B cell (primary cell): Measurements from ENCODE around the gene ACSF2. TPM values are rescaled to one million over a fixed set of nuclear protein-coding genes. Genes with fewer than 3 reads are reported as not detected.

Experiments used
- ATAC-seq: fragments of 200-7000 bp; cut with Tn5 transposase; one replicate; pipeline ENCODE4 v1.10.0; 2021; ENCODE audit warnings: low read depth, mild to moderate bottlenecking, moderate number of reproducible peaks, moderate library complexity
- CTCF ChIA-PET: fragments of 350-600 bp; sonication (Branson Sonifier 250); formaldehyde crosslinking; loops from one replicate; lab custom pipeline; 2021; ENCODE audit warnings: antibody characterized with exemption, inconsistent platforms; lab: Charles Lee
- POLR2A ChIA-PET: fragments of 350-600 bp; sonication (Branson Sonifier 250); formaldehyde crosslinking; loops from one replicate; lab custom pipeline; 2021; ENCODE audit warnings: antibody characterized with exemption; lab: Charles Lee
- DNase-seq: peaks from one replicate; pipeline ENCODE4 v3.0.0; 2013
- H2AFZ ChIP-seq: 2 replicates; pipeline ENCODE4 v1.6.1; 2012; ENCODE audit warnings: mild to moderate bottlenecking, low read depth, low read length; ENCODE audit not compliant: insufficient read depth, poor library complexity, severe bottlenecking
- H3K27ac ChIP-seq, 2 donors: 1 replicate in 1 of 2; 2 replicates in 1 of 2; pipeline ENCODE4 v1.5.1; 2012 to 2013; ENCODE audit warnings: low read length in 2 of 2, mild to moderate bottlenecking in 2 of 2, moderate library complexity in 1 of 2
- H3K27me3 ChIP-seq, 4 experiments: fragments of 200-600 bp in 1 of 4; sonication (generic) in 1 of 4; replicated peaks in 1 of 4; 1 replicate in 2 of 4; 2 replicates in 2 of 4; pipeline versions ENCODE4 v1.6.1 to v1.7.0; 2013 to 2016; ENCODE audit warnings: low read length in 3 of 4, mild to moderate bottlenecking in 2 of 4, mixed read lengths in 1 of 4, moderate library complexity in 1 of 4; ENCODE audit not compliant: insufficient read depth in 4 of 4, control insufficient read depth in 3 of 4; ENCODE audit errors: control extremely low read depth in 1 of 4
- H3K36me3 ChIP-seq, 2 experiments: replicated peaks in 1 of 2; 1 replicate in 1 of 2; 2 replicates in 1 of 2; pipeline versions ENCODE4 v1.6.1 to v1.7.1; 2013; ENCODE audit warnings: low read length in 1 of 2; ENCODE audit not compliant: insufficient read depth in 2 of 2, control insufficient read depth in 1 of 2; ENCODE audit errors: control extremely low read depth in 1 of 2, extremely low read depth in 1 of 2
- H3K4me1 ChIP-seq, 2 donors: fragments of 200-600 bp in 1 of 2; sonication (generic) in 1 of 2; 1 replicate in 1 of 2; 2 replicates in 1 of 2; pipeline versions ENCODE4 v1.5.1 to v1.6.1; 2013 to 2017; ENCODE audit warnings: low read length in 2 of 2; ENCODE audit not compliant: control insufficient read depth in 2 of 2, insufficient read depth in 2 of 2
- H3K4me2 ChIP-seq: replicated peaks from 2 replicates; pipeline ENCODE3; 2012; ENCODE audit warnings: mild to moderate bottlenecking, low read depth, low read length; ENCODE audit not compliant: poor library complexity, severe bottlenecking
- H3K4me3 ChIP-seq, 5 experiments: fragments of 200-600 bp in 1 of 5; sonication (generic) in 1 of 5; 1 replicate in 3 of 5; 2 replicates in 2 of 5; pipeline versions ENCODE4 v1.5.1 to v1.7.0; 2011 to 2016; ENCODE audit warnings: low read length in 4 of 5, mild to moderate bottlenecking in 4 of 5, low read depth in 2 of 5, control low read depth in 1 of 5, moderate library complexity in 1 of 5; ENCODE audit not compliant: insufficient read depth in 1 of 5; ENCODE audit errors: control extremely low read depth in 1 of 5, extremely low read depth in 1 of 5
- H3K79me2 ChIP-seq: fragments of 200-600 bp; sonication (generic); one replicate; pipeline ENCODE4 v1.6.0; 2016; ENCODE audit warnings: low read length; ENCODE audit not compliant: control insufficient read depth, insufficient read depth
- H3K9ac ChIP-seq: fragments of 200-600 bp; sonication (generic); 2 replicates; pipeline ENCODE4 v1.6.1; 2017; ENCODE audit warnings: mild to moderate bottlenecking, low read length, moderate library complexity
- H3K9me3 ChIP-seq, 3 donors: one replicate each; pipeline versions ENCODE4 v1.6.1 to v1.7.1; 2013; ENCODE audit warnings: low read length in 2 of 3; ENCODE audit not compliant: control insufficient read depth in 2 of 3, insufficient read depth in 1 of 3; ENCODE audit errors: control extremely low read depth in 1 of 3
- H4K20me1 ChIP-seq: 2 replicates; pipeline ENCODE4 v1.6.0; 2012; ENCODE audit warnings: mild to moderate bottlenecking, low read length; ENCODE audit not compliant: insufficient read depth, control insufficient read depth, poor library complexity, severe bottlenecking
- H3K27ac Mint-ChIP-seq: one replicate; pipeline ENCODE4 v1.8.0; 2021; ENCODE audit warnings: mixed read lengths
- H3K27me3 Mint-ChIP-seq: one replicate; pipeline ENCODE4 v1.8.0; 2021; ENCODE audit warnings: mixed read lengths
- H3K4me1 Mint-ChIP-seq: one replicate; pipeline ENCODE4 v1.8.0; 2021; ENCODE audit warnings: mixed read lengths
- H3K4me3 Mint-ChIP-seq: one replicate; pipeline ENCODE4 v1.8.0; 2021; ENCODE audit warnings: mixed read lengths
- H3K9me3 Mint-ChIP-seq: one replicate; pipeline ENCODE4 v1.8.0; 2022; ENCODE audit warnings: mixed read lengths; ENCODE audit not compliant: insufficient read depth
- CTCF ChIP-seq: fragments of 200-600 bp; IDR thresholded peaks from one replicate; pipeline ENCODE4 v1.8.0; 2022; ENCODE audit warnings: antibody characterized with exemption, mild to moderate bottlenecking
- EZH2 ChIP-seq: IDR thresholded peaks from 2 replicates; pipeline ENCODE4 v1.6.1; 2012; ENCODE audit warnings: borderline replicate concordance, low read depth, mild to moderate bottlenecking, moderate library complexity, low read length; ENCODE audit not compliant: insufficient read depth, poor library complexity, severe bottlenecking
- WGBS: methylation state at CpG from one replicate; pipeline ENCODE4 v1.1.5; 2013; ENCODE audit warnings: missing lambda C conversion rate; ENCODE audit not compliant: insufficient coverage; 5-methylcytosine and 5-hydroxymethylcytosine counted together
- intact Hi-C: fragments of 100-400 bp; cut with micrococcal nuclease; formaldehyde crosslinking; loops from one replicate; pipeline ENCODE4 v1.10.0; 2022
- polyA plus RNA-seq: library from polyadenylated mRNA; depleted of rRNA; stranded (reverse); fragments of >200 nt; gene quantifications from 2 replicates; pipeline ENCODE4 v1.2.3, GENCODE V29; 2012
- total RNA-seq, 2 donors: library from RNA; stranded (reverse); fragments of 120-200 nt in 1 of 2; gene quantifications; 1 replicate in 1 of 2; 2 replicates in 1 of 2; pipeline versions ENCODE4 v1.2.3 to v1.2.4, GENCODE V29; 2013 to 2022

ACSF2 gene
- total and polyA plus RNA-seq, 2 donors (not counting 1 experiment from before 2014, with no cell fraction given): 59.6 to 66.1 TPM

- H3K9me3 ChIP-seq: no peaks in the 10 kb centered on the region
- no peak overlapping the region for H3K27ac ChIP-seq
- no peaks in the 10 kb centered on the region for H4K20me1 ChIP-seq
- Mint-ChIP-seq H3K4me3 (no peak overlapping the region), H3K9me3 (no peaks in the 10 kb centered on the region), H3K27ac (no peak overlapping the region), H3K4me1 (peaks cover 20% of the 10 kb centered on the region), H3K27me3 (no peaks in the 10 kb centered on the region)
- no peak for DNase-seq
- intact Hi-C loops: no loop called here
- TF ChIP-seq EZH2: no peak
- TF ChIP-seq CTCF: no peak
- peaks cover 13 to 15% of the 10 kb centered on the region in 2 donors for H3K4me1 ChIP-seq
- 100% methylated on average over 1 of the region's 4 CpGs for WGBS
- no peak for ATAC-seq
- no peak overlapping the region for H3K4me3 ChIP-seq
- H3K79me2 ChIP-seq: peaks cover 3% of the 10 kb centered on the region
- H3K4me2 ChIP-seq: no peak overlapping the region
- H2AFZ ChIP-seq: no peak overlapping the region
- no peaks in the 10 kb centered on the region for H3K36me3 ChIP-seq
- H3K27me3 ChIP-seq: no peaks in the 10 kb centered on the region
- POLR2A ChIA-PET: no interaction called here
- H3K9ac ChIP-seq: no peak overlapping the region
- CTCF ChIA-PET: interaction anchor here (0.9 to 1.7 kb wide), 2 partner anchors 13 to 95 kb away, joined by 3 read pairs; no protein-coding TSS in a partner anchor
Measured at GRCh38 chr17:50457621-50458020, 31.6 kb downstream of the ACSF2 start.

- Histone ChIP-seq H3K36me3 (peaks cover 0 to 6% of the 10 kb centered on the region in 2 experiments), H3K4me3 (no peak overlapping the region), H2AFZ (no peak overlapping the region), H3K9me3 (no peaks in the 10 kb centered on the region), H3K27ac (no peak overlapping the region), H3K4me2 (no peak overlapping the region), H3K4me1 (peaks cover 6 to 9% of the 10 kb centered on the region in 2 donors), H4K20me1 (no peaks in the 10 kb centered on the region), H3K27me3 (no peaks in the 10 kb centered on the region), H3K79me2 (no peaks in the 10 kb centered on the region), H3K9ac (no peak overlapping the region)
- DNase-seq: no peak
- 89% methylated on average over 3 of the region's 3 CpGs for WGBS
- ATAC-seq: no peak
- TF ChIP-seq CTCF: no peak
- no peak for TF ChIP-seq EZH2
- Mint-ChIP-seq H3K4me3 (no peak overlapping the region), H3K27me3 (no peaks in the 10 kb centered on the region), H3K4me1 (peaks cover 14% of the 10 kb centered on the region), H3K27ac (peak overlapping the region; percentile 37), H3K9me3 (no peaks in the 10 kb centered on the region)
- CTCF ChIA-PET: interaction anchor here (1.7 kb wide), 1 partner anchor 13 kb away, joined by 3 read pairs; no protein-coding TSS in a partner anchor
- intact Hi-C loops: no loop called here
- POLR2A ChIA-PET: no interaction called here
Measured at GRCh38 chr17:50458270-50458669, 32.3 kb downstream of the ACSF2 start.
